NCI-H1417 (cell line): ENCODE results near the gene DPH1.
A peak's percentile ranks its signal among the peaks of the same experiment; 100 is the strongest.

Source experiments
- DNase-seq, 3 experiments: peaks; one replicate each; lab custom pipeline; 2025; lab: John Stamatoyannopoulos, UW

DPH1 gene

GRCh38 chr17:2027528-2028233 lies 2.3 kb upstream of the DPH1 start:
- DNase-seq: no peak

- no peak for DNase-seq
These were observed 1.7 kb upstream of the DPH1 start for GRCh38 chr17:2028234-2028614.

- peak in 1 of 3 experiments; percentile 45 for DNase-seq
These were observed 1.2 kb upstream of the DPH1 start for GRCh38 chr17:2028737-2029136.

GRCh38 chr17:2030779-2031163 lies 818 bp downstream of the DPH1 start:
- DNase-seq: no peak

GRCh38 chr17:2033153-2033552 lies 3.2 kb downstream of the DPH1 start:
- DNase-seq: no peak

GRCh38 chr17:2034157-2034556 lies 4.2 kb downstream of the DPH1 start:
- no peak for DNase-seq

GRCh38 chr17:2034806-2035540 lies 5.0 kb downstream of the DPH1 start:
- DNase-seq: no peak

- no peak for DNase-seq
These were observed 5.9 kb downstream of the DPH1 start for GRCh38 chr17:2035541-2036488.

- DNase-seq: no peak
These were observed 7.2 kb downstream of the DPH1 start for GRCh38 chr17:2037155-2037554.

GRCh38 chr17:2040219-2040827 lies 10.4 kb downstream of the DPH1 start:
- no peak for DNase-seq

GRCh38 chr17:2040942-2041560 lies 11.1 kb downstream of the DPH1 start:
- DNase-seq: no peak

GRCh38 chr17:2041561-2042389 lies 11.8 kb downstream of the DPH1 start, which contains the start of gene OVCA2:
Gene OVCA2, plus strand, starts transcription at chr17:2042022. Its CDS starts 26 bp downstream, at chr17:2042048.
- DNase-seq: peak; percentile 91 to 96 (median 95)

- DNase-seq: peak; percentile 8 to 60 (median 28)
These were observed 12.5 kb downstream of the DPH1 start for GRCh38 chr17:2042390-2042847.

- no peak for DNase-seq
These were observed 13.0 kb downstream of the DPH1 start for GRCh38 chr17:2042933-2043332.

- DNase-seq: no peak
These were observed 13.8 kb downstream of the DPH1 start for GRCh38 chr17:2043785-2044184.

GRCh38 chr17:2044263-2044894 lies 14.4 kb downstream of the DPH1 start:
- no peak for DNase-seq

- DNase-seq: no peak
These were observed 17.6 kb downstream of the DPH1 start for GRCh38 chr17:2047590-2047989.

- peak in 1 of 3 experiments; percentile 18 for DNase-seq
These were observed 18.9 kb downstream of the DPH1 start for GRCh38 chr17:2048805-2049204.

- peak; percentile 73 to 77 (median 77) for DNase-seq
These were observed 19.7 kb downstream of the DPH1 start for GRCh38 chr17:2049333-2050299.
